GM12865 (cell line): ENCODE data around the gene QPCT.

Source experiments
- DNase-seq: peaks from one replicate; pipeline ENCODE4 v3.0.0; 2010; ENCODE audit warnings: low read depth
- H3K4me3 ChIP-seq: 2 replicates; pipeline ENCODE4 v1.5.1; 2011; ENCODE audit warnings: mild to moderate bottlenecking, low read depth, low read length, control low read depth
- CTCF ChIP-seq: IDR thresholded peaks from 2 replicates; pipeline ENCODE4 v1.5.1; 2011; ENCODE audit warnings: low read length, control low read depth, low read depth, inconsistent platforms; ENCODE audit not compliant: insufficient read depth; ENCODE audit errors: missing control alignments

Gene QPCT

GRCh38 chr2:37302701-37303252, 41.7 kb upstream of the QPCT start:
- TF ChIP-seq CTCF, result no peak
- DNase-seq, result no peak
- H3K4me3 ChIP-seq, result no peak overlapping the region

GRCh38 chr2:37306024-37306423, 38.4 kb upstream of the QPCT start:
- TF ChIP-seq CTCF, result no peak
- no peak overlapping the region for H3K4me3 ChIP-seq
- DNase-seq, result no peak

GRCh38 chr2:37307500-37307899, 36.9 kb upstream of the QPCT start:
- TF ChIP-seq CTCF, result no peak
- no peak overlapping the region for H3K4me3 ChIP-seq
- DNase-seq, result no peak

GRCh38 chr2:37315364-37315763, 29.1 kb upstream of the QPCT start:
- H3K4me3 ChIP-seq, result no peak overlapping the region
- no peak for DNase-seq
- TF ChIP-seq CTCF, result no peak

GRCh38 chr2:37316181-37316580, 28.2 kb upstream of the QPCT start:
- H3K4me3 ChIP-seq, result no peak overlapping the region
- DNase-seq, result no peak
- TF ChIP-seq CTCF, result no peak

- no peak for TF ChIP-seq CTCF
- no peak for DNase-seq
- H3K4me3 ChIP-seq, result no peak overlapping the region
Observed at GRCh38 chr2:37317746-37318145, 26.7 kb upstream of the QPCT start.

GRCh38 chr2:37318401-37318800, 26.0 kb upstream of the QPCT start:
- TF ChIP-seq CTCF, result no peak
- peak; percentile 70 for DNase-seq
- no peak overlapping the region for H3K4me3 ChIP-seq
